ENCODE data around the gene NPHP4.
A peak's percentile ranks its signal among the peaks of the same experiment; 100 is the strongest.
"Not testable (repeated sequence)": the region's sequence is repeated elsewhere in the genome, so short reads cannot be mapped to it uniquely, and the experiment has no call there.

NPHP4 gene

DNA sequence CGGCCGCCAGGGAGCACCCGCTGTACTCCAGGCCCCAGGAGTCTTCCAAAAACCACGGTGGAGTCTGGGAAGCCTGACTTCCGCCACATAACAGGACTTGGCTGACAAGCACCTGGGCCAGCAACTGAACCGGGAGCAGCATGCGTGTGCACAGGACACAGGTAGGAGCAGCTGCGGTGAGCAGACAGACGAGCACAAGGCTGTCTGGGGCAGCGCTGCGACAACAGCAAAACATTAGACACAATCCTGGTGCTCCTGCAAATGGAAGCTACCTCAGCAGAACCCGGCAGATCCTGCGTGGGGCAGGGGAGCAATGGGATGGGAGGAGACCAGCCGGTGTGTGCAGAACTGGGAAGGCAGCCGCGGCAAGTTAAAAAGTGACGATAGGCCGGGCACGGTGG lies 80.4 kb downstream of the NPHP4 start:
- no peak for DNase-seq (ENCODE audit: low spot score)

DNA sequence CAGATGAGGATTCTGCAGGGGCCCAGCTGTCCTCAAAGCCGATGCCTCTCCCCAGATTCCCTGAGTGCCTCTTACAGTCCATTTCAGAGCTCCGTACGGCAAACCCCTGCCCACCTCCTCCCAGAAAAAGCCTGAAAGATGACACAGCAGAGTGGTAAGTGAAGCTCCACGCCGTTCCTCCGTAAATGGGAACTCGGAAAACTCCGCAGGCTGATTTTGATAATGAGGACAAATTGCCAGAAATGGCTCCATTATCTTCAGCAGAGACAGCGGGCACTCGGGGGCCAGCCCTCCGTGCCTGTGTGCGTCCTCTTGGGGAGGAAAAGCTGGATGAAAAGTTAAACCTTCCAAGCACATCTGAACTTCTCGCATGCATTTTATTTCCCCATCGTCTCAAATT lies 81.1 kb downstream of the NPHP4 start:
- DNase-seq (ENCODE audit: low spot score) = no peak

- no peak for DNase-seq (ENCODE audit: low spot score)
These were observed 81.6 kb downstream of the NPHP4 start for GRCh38 chr1:5910666-5911065.

DNA sequence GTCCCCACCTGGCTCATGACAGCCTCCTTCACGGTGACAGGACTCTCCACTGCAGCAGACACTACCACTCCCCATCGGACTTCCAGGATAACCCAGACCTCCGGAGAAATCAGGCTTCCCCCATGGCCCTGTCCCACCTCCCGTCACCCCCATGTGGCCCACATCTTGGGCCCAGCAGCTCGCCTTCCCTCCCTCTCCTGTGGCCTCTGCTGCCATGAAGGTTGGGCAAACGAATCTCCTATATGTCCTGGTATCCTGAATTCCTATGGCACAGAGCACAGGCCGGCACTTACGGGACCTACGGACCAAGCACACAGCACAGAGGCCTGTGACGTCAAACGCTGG lies 82.0 kb downstream of the NPHP4 start:
- DNase-seq (ENCODE audit: low spot score) = no peak

DNA sequence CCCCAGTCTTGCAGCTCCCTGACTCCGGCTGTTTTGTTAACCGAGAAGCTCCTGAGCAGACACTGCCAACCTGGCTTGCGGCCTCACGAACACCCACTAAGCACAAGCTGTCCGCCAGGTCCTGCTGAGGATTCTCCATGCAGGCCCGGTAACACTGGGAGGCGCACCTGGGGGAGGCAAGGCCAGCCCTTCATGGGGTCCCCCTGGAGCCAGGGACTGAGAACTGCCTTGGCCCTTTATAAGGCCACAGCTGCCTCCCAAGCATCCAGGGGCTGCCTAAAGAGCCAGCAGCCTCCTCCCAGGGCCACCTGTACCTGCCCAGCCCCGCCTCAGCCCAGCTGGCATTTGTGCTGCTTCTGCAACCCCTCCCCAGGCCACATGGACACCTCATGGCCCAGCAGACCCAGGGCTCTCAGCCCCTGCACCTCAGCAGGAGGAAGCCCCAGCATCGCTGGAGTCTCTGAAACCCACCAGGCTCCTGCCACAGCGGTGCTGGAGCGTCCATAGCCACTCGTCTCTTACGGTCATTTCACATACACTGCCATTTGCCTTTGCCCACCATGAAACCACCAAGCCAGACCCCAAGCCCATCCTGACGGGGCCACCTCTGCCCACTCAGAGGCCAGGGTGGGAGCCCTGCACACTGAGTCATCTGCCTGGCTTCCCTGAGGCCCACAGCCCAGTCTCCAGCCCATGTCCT lies 82.5 kb downstream of the NPHP4 start:
- DNase-seq (ENCODE audit: low spot score) = no peak

- no peak for DNase-seq (ENCODE audit: low spot score)
These were observed 83.5 kb downstream of the NPHP4 start for GRCh38 chr1:5908461-5909375.

- DNase-seq (ENCODE audit: low spot score) = no peak
These were observed 84.3 kb downstream of the NPHP4 start for GRCh38 chr1:5907966-5908365.

- DNase-seq (ENCODE audit: low spot score) = no peak
These were observed 84.8 kb downstream of the NPHP4 start for GRCh38 chr1:5907386-5907785.

DNA sequence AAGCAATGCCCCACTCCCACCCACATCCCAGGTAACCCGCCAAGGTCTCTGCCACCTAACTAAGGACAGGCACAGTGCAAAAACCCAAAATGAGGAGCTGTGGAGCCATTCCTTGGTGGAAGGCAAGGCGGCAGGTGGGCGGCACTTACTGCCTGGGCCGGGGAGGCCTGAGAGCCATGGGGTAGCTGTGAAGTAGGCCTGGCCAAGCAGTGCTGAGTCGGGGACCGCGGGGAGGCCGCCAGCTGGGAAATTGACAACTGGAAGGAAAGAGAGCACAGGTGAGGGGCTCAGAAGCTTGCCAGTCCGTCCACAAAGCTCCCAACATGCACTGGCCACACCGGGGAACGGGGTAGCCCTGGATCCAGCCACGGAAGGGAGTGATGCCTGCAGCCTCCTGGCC lies 85.3 kb downstream of the NPHP4 start:
- DNase-seq (ENCODE audit: low spot score) = no peak

DNA sequence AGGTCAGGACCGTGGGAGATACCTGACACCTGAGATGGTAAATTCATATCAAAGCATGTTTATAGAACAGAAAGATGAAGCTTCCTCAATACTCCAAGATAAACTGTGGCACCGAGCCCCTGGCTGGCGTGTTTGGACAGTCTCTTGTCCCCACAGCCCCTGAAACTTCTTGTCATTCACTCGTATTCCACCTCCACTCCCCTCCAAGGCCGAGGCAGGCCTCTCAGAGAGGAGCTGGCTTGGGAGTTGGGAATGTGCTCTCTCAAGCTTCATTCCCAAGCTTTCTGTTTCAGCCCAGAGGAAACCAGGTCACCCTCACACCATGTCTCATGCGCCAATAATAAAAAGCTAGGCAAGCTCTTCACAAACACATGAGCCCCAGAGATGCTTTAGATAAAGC lies 86.1 kb downstream of the NPHP4 start:
- DNase-seq (ENCODE audit: low spot score) = no peak

DNA sequence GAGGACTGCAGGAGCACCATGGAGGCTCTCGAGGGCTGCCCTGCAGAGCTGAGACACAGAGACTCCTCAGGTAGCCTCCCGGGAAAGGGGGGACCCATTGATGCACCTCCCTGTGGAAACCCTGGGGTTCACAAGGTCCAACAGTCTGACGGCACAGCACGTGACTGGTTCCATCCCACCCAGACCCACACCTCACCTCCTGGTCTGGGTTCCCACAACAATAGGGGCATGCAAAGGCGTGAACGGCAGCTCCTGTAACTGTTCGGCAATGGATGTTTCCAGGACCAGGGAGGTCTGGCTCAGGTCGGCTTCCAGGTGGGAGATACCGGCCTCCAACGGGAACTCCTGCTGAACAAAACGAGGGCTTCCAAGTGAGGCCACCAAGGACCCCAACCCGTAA lies 86.8 kb downstream of the NPHP4 start:
- no peak for DNase-seq (ENCODE audit: low spot score)

DNA sequence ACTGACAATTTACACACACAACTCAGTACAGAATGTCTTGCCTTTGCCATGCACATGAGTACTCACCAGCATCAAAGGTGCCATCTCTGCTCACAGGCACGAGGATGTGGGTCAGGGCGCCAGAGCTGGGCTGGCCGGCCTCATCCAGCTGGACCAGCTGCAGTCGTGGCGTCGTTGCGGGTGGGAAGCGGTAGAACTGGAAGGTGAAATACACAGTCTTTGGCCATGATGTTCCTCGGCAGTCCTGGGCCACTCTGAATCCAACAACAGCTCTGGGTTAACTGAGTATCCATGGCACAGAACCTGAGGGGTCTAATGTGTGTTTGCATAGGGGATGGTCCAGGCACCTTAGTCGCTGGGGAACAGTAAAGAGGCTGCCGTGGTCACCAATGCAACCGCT lies 87.7 kb downstream of the NPHP4 start:
- no peak for DNase-seq (ENCODE audit: low spot score)

DNA sequence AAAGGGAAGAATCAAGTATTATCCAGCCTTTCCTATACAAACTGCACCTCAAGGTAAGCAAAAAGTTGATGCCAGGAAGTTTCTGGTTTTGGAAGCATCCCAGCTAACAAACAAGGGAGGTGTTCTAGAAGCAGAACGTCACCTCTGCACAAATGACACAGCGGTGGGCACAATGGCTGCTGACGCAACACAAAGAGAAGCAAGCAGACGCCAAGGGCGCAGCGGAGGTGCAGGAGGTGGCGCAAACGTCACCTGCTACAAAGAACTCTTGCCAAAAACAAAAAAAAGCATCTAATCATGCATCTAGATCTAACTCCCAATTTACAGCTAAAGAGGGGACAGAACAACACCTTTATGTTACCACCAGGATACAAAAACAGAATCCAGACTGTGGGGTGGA lies 88.5 kb downstream of the NPHP4 start:
- DNase-seq (ENCODE audit: low spot score) = no peak

DNA sequence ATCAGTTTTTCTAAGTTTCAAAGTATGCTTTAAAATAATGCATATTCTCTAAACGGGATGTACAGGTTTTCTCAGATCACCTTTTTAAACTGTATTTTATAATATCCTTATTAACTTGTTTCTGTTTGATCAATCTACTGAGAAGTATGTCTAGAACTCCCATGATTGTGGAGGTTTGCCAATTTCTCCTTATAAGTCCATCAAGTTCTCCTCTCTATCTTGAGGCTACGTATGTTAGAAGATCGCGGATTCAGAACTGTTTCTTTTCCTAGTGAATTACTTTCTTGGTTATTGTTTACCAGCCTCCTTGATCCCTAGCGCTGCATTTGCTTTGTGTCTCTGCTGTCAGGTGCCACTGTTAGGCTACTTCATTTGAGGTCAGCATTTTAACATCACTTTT lies 89.2 kb downstream of the NPHP4 start:
- no peak for DNase-seq (ENCODE audit: low spot score)

GRCh38 chr1:5901841-5902240 lies 90.4 kb downstream of the NPHP4 start:
- no peak for DNase-seq (ENCODE audit: low spot score)

- DNase-seq (ENCODE audit: low spot score) = peak; percentile 64
These were observed 91.1 kb downstream of the NPHP4 start for GRCh38 chr1:5901150-5901549.

DNA sequence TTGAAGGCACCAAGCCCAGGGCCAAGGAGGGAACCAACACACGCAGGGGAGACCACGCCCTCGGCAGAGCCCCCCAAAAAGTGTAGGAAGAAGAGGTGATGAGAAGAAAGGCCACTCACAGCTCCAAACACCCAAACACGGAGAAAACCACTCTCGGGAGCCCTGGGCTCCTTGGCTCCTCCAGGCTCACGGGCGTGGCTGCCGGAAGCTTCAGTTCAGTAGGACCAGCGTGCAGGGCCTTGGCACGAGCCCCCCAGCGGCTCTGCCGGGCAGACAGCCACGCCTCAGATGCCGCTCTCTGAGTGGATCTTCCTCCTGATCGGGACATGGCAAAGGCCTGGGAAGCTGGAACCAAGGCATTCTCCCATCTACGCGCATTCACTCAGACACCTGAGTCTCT lies 94.0 kb downstream of the NPHP4 start:
- no peak for DNase-seq (ENCODE audit: low spot score)

DNA sequence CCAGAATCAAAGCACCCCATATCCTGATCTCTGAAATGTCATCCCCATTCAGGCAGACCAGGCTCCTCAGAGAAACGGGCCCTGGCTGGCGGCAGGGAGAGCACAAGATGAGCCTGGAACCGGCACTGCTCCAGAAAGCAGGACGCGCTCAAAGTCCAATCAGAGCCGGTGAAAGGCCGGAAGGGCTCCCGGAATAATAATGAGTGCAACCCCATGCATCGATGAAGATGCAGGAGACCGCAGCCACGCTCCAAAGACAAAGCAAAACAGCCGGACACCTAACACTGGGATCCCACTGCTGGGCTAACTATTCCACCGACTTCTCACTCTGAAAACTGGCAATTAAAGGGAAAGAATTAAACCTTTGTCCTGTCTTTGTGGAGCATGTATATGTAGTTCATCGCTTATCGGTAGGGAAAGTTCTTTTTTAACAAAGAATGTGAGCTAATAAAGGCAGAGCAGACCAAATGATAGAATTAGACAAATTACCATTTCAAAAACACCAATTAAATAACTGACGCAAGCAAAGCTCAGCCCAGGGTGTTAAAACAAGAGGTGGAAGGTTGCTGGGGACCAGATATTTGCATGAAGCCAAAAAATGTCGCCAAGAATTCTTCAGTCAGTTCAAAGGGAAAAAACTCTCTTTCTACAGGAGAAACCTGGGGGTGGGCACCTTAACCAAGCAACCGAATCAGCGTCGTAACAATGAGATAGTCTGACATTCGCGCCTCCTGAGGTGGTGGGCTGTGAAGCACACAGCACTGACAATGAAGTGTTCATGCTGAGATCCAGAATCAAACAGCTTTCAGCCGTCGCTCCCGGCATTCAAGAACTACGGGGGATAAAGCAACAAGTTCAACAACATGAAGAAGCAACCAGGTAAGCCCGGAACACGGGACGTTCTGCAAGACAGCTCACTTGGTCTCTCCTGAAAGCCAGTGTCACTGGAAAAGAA lies 95.2 kb downstream of the NPHP4 start:
- DNase-seq (ENCODE audit: low spot score) = no peak

DNA sequence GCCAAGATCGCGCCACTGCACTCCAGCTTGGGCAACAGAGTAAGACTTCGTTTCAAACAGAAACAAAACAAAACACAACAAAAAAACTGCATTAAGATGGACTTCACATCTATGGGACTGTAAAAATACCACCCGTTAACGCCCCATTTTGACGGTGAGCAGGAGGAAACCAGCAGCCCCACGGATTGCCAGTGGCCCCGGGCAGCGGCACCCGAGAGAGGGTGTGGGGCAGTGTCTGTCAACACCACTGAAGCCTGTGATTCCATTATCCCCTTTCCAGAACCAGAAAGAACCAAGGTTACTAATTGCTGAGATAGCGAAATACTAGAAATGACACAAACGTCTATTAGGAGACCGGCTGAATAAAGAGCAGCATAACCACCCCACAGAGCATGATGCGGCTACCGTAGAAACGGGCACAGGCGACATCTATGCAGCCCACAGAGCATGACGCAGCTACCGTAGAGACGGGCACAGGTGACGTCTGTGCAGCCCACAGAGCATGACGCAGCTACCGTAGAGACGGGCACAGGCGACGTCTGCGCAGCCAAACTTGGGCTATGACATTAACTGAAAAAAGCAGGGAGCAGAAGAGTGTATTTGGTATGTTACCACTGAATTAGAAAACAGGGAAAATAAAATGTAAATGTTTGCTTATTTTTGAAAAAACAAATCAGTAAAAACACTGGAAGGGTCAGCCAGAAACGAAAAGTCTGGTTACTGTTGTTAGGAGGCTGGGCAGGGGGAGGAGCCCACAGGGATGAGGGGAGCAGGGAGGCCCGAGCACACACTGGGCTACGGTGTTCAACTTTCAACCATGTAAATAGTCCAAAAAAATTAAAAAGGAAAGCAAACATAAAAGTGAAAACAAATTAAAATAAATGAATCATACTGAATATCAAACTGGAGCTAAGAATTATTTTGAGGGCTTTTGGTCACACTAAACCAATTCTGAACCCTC lies 96.5 kb downstream of the NPHP4 start:
- DNase-seq (ENCODE audit: low spot score) = no peak

- DNase-seq (ENCODE audit: low spot score) = not testable (repeated sequence)
These were observed 98.4 kb downstream of the NPHP4 start for GRCh38 chr1:5893699-5894278.

- no peak for DNase-seq (ENCODE audit: low spot score)
These were observed 99.9 kb downstream of the NPHP4 start for GRCh38 chr1:5892329-5892728.
